Calu3 (cell line): ENCODE measurements around the gene SORBS2. TPM values are rescaled to one million over a fixed set of nuclear protein-coding genes. Genes with fewer than 3 reads are reported as not detected.

Source experiments
- BruUV-seq: library from RNA; stranded (reverse); fragments of 400-500 nt; replicated peaks from 2 replicates; lab custom pipeline; 2021; lab: Mats Ljungman, UMichigan
- CTCF ChIA-PET: fragments of 300-600 bp; sonication (Branson Sonifier 250); formaldehyde crosslinking; loops from one replicate; lab custom pipeline; 2022; ENCODE audit warnings: antibody characterized with exemption; lab: Charles Lee
- DNase-seq: peaks from one replicate; pipeline ENCODE4 v3.0.0; 2022
- H3K27ac Mint-ChIP-seq: one replicate; pipeline ENCODE4 v1.8.0; 2022; ENCODE audit warnings: mixed read lengths; ENCODE audit not compliant: unreplicated experiment
- H3K27me3 Mint-ChIP-seq: one replicate; pipeline ENCODE4 v1.8.0; 2022; ENCODE audit warnings: mixed read lengths; ENCODE audit not compliant: unreplicated experiment
- H3K36me3 Mint-ChIP-seq: one replicate; pipeline ENCODE4 v1.8.0; 2022; ENCODE audit warnings: mild to moderate bottlenecking, moderate library complexity, mixed read lengths; ENCODE audit not compliant: insufficient read depth, unreplicated experiment
- H3K4me1 Mint-ChIP-seq: one replicate; pipeline ENCODE4 v1.8.0; 2022; ENCODE audit warnings: mild to moderate bottlenecking, low read depth, mixed read lengths; ENCODE audit not compliant: unreplicated experiment
- H3K4me3 Mint-ChIP-seq: one replicate; pipeline ENCODE4 v1.8.0; 2022; ENCODE audit warnings: mild to moderate bottlenecking, low read depth, moderate library complexity, mixed read lengths; ENCODE audit not compliant: unreplicated experiment
- H3K9me3 Mint-ChIP-seq: one replicate; pipeline ENCODE4 v1.8.0; 2022; ENCODE audit warnings: low read depth, mixed read lengths; ENCODE audit not compliant: unreplicated experiment
- intact Hi-C: fragments of 100-400 bp; cut with micrococcal nuclease; formaldehyde crosslinking; loops from one replicate; pipeline ENCODE4 v1.10.0; 2022; ENCODE audit not compliant: unreplicated experiment
- total RNA-seq: library from RNA; stranded (reverse); gene quantifications from 2 replicates; pipeline ENCODE4 v1.2.3, GENCODE V29; 2022
- TF ChIP-seq, protein P1 (sequence below): fragments of 200-600 bp; IDR thresholded peaks from one replicate; pipeline ENCODE4 v1.8.0; 2022; ENCODE audit warnings: antibody characterized with exemption; ENCODE audit not compliant: unreplicated experiment

SORBS2 gene
- total RNA-seq, 1 experiment from 2014 or later: 52.8 TPM

DNA sequence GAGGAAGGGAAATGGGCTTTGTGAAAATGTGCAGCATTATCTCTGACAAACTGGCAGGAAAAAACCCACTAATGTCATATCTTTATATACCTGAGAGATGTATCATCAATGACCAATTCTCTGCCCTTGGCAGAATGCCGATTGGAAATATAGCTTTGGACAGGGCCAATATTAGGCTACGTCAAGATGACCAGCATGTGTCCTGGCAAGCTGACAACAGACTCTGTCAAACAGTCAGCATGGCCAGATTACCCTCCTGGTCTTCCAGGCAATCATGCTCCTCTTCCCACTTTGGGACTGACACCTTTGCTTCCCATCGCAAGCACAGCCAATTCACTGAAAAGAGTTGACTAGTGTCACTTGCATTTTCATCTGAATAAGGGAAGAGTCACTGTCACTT is 57.0 kb downstream of the SORBS2 start:
- no peak overlapping the region for H3K4me3 Mint-ChIP-seq
- BruUV-seq: no TSS peak
- no peak for DNase-seq
- no peaks in the 10 kb centered on the region for H3K9me3 Mint-ChIP-seq
- no peaks in the 10 kb centered on the region for H3K27me3 Mint-ChIP-seq
- CTCF ChIA-PET: no interaction called here
- H3K36me3 Mint-ChIP-seq: no peaks in the 10 kb centered on the region
- peaks cover 16% of the 10 kb centered on the region for H3K4me1 Mint-ChIP-seq
- TF ChIP-seq, protein P1, sequence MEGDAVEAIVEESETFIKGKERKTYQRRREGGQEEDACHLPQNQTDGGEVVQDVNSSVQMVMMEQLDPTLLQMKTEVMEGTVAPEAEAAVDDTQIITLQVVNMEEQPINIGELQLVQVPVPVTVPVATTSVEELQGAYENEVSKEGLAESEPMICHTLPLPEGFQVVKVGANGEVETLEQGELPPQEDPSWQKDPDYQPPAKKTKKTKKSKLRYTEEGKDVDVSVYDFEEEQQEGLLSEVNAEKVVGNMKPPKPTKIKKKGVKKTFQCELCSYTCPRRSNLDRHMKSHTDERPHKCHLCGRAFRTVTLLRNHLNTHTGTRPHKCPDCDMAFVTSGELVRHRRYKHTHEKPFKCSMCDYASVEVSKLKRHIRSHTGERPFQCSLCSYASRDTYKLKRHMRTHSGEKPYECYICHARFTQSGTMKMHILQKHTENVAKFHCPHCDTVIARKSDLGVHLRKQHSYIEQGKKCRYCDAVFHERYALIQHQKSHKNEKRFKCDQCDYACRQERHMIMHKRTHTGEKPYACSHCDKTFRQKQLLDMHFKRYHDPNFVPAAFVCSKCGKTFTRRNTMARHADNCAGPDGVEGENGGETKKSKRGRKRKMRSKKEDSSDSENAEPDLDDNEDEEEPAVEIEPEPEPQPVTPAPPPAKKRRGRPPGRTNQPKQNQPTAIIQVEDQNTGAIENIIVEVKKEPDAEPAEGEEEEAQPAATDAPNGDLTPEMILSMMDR: no peak
- no peak overlapping the region for H3K27ac Mint-ChIP-seq
- intact Hi-C loops: loop anchor here (2.0 kb wide), 1 partner anchor 38 kb away; no protein-coding TSS in a partner anchor

GRCh38 chr4:185752872-185753271 is 59.1 kb downstream of the SORBS2 start:
- no peak for DNase-seq
- CTCF ChIA-PET: no interaction called here
- TF ChIP-seq, protein P1: no peak
- Mint-ChIP-seq H3K4me1 (peaks cover 16% of the 10 kb centered on the region), H3K27ac (no peak overlapping the region), H3K36me3 (no peaks in the 10 kb centered on the region), H3K9me3 (no peaks in the 10 kb centered on the region), H3K27me3 (no peaks in the 10 kb centered on the region), H3K4me3 (no peak overlapping the region)
- BruUV-seq: no TSS peak
- intact Hi-C loops: no loop called here

GRCh38 chr4:185749858-185750257 is 62.1 kb downstream of the SORBS2 start:
- CTCF ChIA-PET: no interaction called here
- intact Hi-C loops: no loop called here
- no TSS peak for BruUV-seq
- Mint-ChIP-seq H3K36me3 (no peaks in the 10 kb centered on the region), H3K27ac (no peak overlapping the region), H3K27me3 (no peaks in the 10 kb centered on the region), H3K4me1 (peaks cover 5% of the 10 kb centered on the region), H3K4me3 (no peak overlapping the region), H3K9me3 (no peaks in the 10 kb centered on the region)
- TF ChIP-seq, protein P1: no peak
- DNase-seq: no peak

GRCh38 chr4:185748901-185749390 is 63.0 kb downstream of the SORBS2 start:
- Mint-ChIP-seq H3K27ac (no peak overlapping the region), H3K4me1 (no peaks in the 10 kb centered on the region), H3K9me3 (no peaks in the 10 kb centered on the region), H3K4me3 (no peak overlapping the region), H3K36me3 (no peaks in the 10 kb centered on the region), H3K27me3 (no peaks in the 10 kb centered on the region)
- TF ChIP-seq, protein P1: no peak
- CTCF ChIA-PET: no interaction called here
- BruUV-seq: no TSS peak
- no peak for DNase-seq
- intact Hi-C loops: no loop called here
